GM12892 (cell line): ENCODE measurements around the gene CAVIN1.

Experiments used
- POLR2A ChIP-seq: IDR thresholded peaks from 2 replicates; pipeline ENCODE4 v1.6.1; 2011; ENCODE audit warnings: low read depth, low read length, control low read depth
- POLR2AphosphoS5 ChIP-seq: IDR thresholded peaks from 2 replicates; pipeline ENCODE4 v1.6.1; 2011; ENCODE audit warnings: low read depth, low read length, control low read depth

GRCh38 chr17:42459801-42460281, 36.8 kb upstream of the CAVIN1 start:
- TF ChIP-seq POLR2A = no peak
- TF ChIP-seq POLR2AphosphoS5 = no peak
